Epithelial cell of proximal tubule (primary cell): ENCODE results near the gene LSM10. TPM values are rescaled to one million over a fixed set of nuclear protein-coding genes. Genes with fewer than 3 reads are reported as not detected.
A peak's percentile ranks its signal among the peaks of the same experiment; 100 is the strongest.

ENCODE experiments used
- DNase-seq: peaks from one replicate; pipeline ENCODE4 v3.0.0-alpha.2; 2011; ENCODE audit warnings: low read depth
- H3K4me3 ChIP-seq: 2 replicates; pipeline ENCODE4 v1.5.1; 2011; ENCODE audit warnings: low read depth, mild to moderate bottlenecking, low read length
- total RNA-seq: library from RNA; depleted of rRNA; stranded (reverse); fragments of >200 nt; gene quantifications from 2 replicates; pipeline ENCODE4 v1.2.3, GENCODE V29; 2015
- TF ChIP-seq, protein P1 (sequence below): conservative IDR thresholded peaks from 2 replicates; pipeline ENCODE4 v1.5.1; 2012; ENCODE audit warnings: low read depth, mild to moderate bottlenecking, low read length

The LSM10 gene
- total RNA-seq, 1 donor from 2014 or later: 18.2 TPM

DNA sequence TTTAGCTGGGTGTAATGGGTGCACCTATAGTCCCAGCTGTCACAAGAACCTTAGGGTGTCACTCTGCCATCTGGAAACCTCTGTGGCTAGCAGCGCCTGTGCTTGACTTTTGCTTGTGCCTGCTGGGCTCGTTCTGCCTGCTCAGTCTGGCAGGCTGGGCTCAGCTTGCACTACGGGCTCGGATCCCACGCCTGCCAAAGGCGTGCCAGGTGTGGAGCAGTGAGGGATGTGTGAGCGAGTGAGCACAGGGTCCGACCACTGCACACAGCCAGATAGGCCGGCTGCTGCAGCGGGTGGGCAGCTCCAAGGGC lies 2.8 kb upstream of the LSM10 start:
- TF ChIP-seq, protein P1, sequence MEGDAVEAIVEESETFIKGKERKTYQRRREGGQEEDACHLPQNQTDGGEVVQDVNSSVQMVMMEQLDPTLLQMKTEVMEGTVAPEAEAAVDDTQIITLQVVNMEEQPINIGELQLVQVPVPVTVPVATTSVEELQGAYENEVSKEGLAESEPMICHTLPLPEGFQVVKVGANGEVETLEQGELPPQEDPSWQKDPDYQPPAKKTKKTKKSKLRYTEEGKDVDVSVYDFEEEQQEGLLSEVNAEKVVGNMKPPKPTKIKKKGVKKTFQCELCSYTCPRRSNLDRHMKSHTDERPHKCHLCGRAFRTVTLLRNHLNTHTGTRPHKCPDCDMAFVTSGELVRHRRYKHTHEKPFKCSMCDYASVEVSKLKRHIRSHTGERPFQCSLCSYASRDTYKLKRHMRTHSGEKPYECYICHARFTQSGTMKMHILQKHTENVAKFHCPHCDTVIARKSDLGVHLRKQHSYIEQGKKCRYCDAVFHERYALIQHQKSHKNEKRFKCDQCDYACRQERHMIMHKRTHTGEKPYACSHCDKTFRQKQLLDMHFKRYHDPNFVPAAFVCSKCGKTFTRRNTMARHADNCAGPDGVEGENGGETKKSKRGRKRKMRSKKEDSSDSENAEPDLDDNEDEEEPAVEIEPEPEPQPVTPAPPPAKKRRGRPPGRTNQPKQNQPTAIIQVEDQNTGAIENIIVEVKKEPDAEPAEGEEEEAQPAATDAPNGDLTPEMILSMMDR: no peak
- DNase-seq: no peak
- H3K4me3 ChIP-seq: no peak overlapping the region

DNA sequence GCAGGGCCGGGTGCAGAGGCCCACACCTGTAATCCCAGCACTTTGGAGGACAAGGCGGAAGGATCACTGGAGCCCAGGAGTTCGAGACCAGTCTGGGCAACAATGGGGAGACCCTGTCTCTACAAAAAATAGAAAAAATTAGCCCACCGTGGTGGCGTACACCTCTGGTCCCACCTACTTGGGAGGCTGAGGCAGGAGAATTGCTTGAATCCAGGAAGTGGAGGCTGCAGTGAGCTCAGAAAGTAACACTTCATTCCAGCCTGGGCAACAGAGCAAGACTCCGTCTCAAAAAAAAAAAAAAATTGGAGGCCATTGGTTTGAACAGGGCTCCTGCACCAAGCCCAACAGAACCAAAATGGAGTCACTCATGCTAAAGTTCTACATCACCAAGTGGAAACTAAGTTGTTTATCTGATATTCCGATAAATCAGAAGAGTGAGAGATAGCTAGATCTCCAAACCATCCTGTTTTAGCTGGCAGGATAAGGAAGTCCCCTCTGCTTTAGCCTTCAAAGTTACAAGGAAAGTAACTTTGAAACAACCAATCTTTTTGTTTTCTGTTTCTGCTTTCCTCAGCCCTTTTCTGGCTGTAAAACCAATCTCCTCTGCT lies 766 bp upstream of the LSM10 start:
- DNase-seq: no peak
- H3K4me3 ChIP-seq: peak overlapping the region; percentile 83
- TF ChIP-seq, protein P1: no peak

DNA sequence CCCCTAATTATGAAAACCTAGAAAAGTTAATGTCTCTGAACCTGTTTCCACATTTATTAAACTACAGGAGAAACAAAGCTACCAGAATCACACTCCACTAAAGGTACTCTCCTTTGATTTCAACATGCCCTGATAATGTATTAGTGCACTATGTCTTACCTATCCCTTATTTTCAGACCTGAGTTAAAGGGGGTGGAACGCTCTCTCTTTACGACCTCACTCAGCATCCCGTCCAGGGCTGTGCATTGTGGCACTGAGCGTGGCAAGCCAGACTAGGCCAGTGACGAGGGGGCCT lies 678 bp downstream of the LSM10 start:
- no peak for DNase-seq
- TF ChIP-seq, protein P1: no peak
- H3K4me3 ChIP-seq: peak overlapping the region; percentile 83

DNA sequence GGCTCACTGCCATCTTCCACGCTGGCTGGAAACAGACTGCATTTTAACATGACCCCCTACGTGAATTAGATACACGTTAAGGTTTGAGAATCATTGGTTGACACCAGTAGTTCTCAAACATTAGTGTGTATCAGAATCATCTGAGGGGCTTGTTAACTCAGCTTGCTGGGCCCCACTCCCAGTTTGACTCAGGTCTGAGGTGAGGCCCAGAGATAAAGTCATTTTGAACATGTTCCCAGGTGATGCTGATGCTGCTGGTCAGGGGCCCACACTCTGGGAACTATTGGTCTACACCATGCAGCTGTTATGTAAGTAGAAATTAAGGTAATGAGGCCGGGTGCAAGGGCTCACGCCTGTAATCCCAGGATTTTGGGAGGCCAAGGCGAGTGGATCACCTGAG lies 1.3 kb downstream of the LSM10 start:
- no peak overlapping the region for H3K4me3 ChIP-seq
- TF ChIP-seq, protein P1: no peak
- DNase-seq: no peak

DNA sequence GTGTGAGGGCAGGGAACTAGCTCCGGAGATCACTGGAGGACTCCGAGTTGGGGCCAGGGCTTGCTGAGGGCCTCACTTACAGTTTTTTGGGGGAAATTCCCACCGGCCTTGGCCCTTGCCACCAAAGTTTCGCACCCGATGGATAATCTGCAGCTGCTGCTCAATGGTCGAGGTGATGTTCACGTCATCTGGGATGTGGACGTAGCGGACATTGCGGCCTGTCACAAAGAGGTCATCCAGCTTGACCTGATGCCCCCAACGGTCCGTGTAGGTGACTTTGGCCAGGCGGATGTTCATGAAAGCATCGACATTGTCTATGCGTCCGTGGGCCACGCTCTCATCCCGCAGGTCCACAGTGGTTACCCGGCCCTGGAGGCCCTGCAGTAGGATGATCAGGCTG lies 4.0 kb downstream of the LSM10 start:
- no peak overlapping the region for H3K4me3 ChIP-seq
- TF ChIP-seq, protein P1: no peak
- no peak for DNase-seq

DNA sequence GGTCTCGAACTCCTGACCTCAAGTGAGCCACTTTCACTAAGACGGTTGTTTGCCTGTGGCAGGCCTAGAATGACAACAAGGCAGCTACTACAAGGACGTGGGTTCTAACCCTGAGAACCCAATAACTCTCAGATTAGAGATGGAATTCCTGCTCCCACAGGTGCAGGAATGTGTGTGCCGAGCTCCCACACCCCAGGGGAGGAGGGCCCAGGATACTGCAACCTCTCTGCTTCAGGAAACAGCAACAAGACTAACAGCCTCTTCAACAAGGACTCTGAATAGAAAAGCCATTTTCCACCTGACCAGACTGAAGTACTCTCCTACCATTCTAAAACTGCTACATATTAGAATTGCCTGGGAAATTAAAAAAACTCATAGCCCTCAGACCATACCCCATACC lies 4.9 kb downstream of the LSM10 start:
- no peak for DNase-seq
- no peak overlapping the region for H3K4me3 ChIP-seq
- TF ChIP-seq, protein P1: no peak

DNA sequence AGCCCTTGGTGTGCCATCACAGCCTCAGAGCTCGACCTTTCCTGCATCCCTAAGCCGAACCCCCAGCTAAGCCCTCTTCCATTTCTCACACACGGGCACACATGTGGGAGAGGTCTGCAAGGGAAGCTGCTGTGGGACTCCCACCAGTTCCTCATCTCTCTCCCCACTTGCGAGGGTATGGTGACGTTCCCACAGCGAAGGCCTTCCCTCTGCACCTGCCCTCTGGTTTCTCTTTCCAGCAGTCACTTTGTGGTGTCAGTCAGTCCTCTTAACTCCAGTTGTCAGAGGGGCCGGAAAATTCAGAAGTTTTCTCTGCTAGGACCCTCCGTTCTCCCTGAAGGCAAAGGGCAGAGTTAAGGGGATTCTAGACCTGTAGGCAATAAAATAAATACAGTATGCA lies 6.4 kb downstream of the LSM10 start:
- H3K4me3 ChIP-seq: no peak overlapping the region
- TF ChIP-seq, protein P1: no peak
- no peak for DNase-seq
